Measurements from ENCODE around the gene DTX4.

Gene DTX4

DNA sequence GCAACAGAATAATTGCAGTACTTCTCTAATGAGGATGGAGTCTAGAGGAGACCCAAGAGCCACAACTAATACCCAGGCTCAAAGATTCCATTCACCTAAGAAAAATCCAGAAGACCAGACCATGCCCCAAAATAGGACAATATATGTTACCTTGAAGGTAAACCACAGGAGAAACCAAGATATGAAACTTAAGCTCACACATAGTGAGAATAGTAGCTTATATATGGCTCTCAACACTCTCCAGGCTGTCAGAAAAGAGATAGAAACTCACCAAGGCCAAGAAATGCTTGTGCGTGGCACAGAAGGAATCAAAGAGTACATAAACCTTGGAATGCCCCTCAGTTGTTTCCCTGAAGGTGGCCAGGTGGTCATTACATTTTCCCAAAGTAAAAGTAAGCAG is 20.2 kb upstream of the DTX4 start:
- TF ChIP-seq CTCF (IDR thresholded peaks at IDR 0.05; ENCODE audit: low read depth, low read length) (no peak), MYC (IDR thresholded peaks at IDR 0.05; ENCODE audit: low read depth, low read length) (no peak), MAX (IDR thresholded peaks at IDR 0.05; ENCODE audit: low read depth, low read length) (no peak), POLR2A (IDR thresholded peaks at IDR 0.05; ENCODE audit: extremely low read depth, insufficient read length) (no peak)
- H3K4me3 ChIP-seq (ENCODE audit: low read depth, low read length) = no peak overlapping the region
- no peak for DNase-seq (ENCODE audit: low read depth)

DNA sequence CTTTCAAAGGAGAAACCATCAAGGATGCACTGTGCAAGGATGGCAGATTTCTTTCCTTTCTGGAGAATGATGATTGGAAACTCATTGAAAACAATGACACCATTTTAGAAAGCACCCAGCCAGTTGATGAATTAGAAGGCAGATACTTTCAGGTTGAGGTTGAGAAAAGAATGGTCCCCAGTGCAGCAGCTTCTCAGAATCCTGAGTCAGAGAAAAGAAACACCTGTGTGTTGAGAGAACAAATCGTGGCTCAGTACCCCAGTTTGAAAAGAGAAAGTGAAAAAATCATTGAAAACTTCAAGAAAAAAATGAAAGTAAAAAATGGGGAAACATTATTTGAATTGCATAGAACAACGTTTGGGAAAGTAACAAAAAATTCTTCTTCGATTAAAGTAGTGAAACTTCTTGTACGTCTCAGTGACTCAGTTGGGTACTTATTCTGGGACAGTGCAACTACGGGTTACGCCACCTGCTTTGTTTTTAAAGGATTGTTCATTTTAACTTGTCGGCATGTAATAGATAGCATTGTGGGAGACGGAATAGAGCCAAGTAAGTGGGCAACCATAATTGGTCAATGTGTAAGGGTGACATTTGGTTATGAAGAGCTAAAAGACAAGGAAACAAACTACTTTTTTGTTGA is 19.5 kb upstream of the DTX4 start:
- TF ChIP-seq POLR2A (IDR thresholded peaks at IDR 0.05; ENCODE audit: extremely low read depth, insufficient read length) (no peak), MAX (IDR thresholded peaks at IDR 0.05; ENCODE audit: low read depth, low read length) (no peak), MYC (IDR thresholded peaks at IDR 0.05; ENCODE audit: low read depth, low read length) (no peak), CTCF (IDR thresholded peaks at IDR 0.05; ENCODE audit: low read depth, low read length) (no peak)
- no peak for DNase-seq (ENCODE audit: low read depth)
- H3K4me3 ChIP-seq (ENCODE audit: low read depth, low read length) = no peak overlapping the region

DNA sequence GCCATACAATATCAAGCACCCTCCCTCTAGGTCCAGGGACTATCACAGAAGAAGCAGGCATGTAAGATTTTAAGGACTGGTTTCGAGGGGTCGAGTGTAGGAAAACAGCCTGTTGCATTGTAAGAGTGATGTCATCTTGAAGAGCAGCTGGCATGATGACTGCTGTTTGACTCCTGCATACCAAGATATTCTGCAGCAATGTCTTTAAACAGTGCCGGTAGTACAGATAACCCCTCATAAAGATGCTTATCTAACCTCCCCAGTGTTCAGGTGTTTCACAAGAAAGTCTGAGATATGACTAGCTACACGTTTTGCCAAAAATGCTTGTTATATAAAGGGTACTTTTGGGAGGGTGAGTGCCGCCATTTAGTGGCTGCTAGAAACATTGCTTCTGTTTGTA is 17.3 kb upstream of the DTX4 start:
- DNase-seq (ENCODE audit: low read depth) = peak; percentile 9
- TF ChIP-seq MAX (IDR thresholded peaks at IDR 0.05; ENCODE audit: low read depth, low read length) = no peak
- TF ChIP-seq POLR2A (IDR thresholded peaks at IDR 0.05; ENCODE audit: extremely low read depth, insufficient read length) = no peak
- no peak overlapping the region for H3K4me3 ChIP-seq (ENCODE audit: low read depth, low read length)

DNA sequence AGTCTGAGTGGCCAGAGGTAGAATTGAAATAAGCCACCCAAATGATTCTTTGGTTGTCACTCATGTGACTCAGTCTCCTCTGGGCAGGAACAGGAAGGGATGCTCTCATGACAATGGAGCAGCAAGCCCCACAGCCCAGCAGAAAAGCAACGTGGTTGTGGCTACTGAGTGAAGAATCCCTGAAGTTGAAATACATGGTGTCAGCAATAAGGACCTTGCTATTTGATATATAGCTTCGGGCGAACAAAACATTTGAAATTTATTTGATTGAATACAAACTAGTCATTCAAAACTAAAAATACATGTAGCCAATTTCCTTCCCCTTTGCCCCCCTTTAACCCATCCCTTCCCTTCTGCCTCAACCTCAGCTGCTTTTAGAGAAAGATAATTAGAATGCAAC is 14.5 kb upstream of the DTX4 start:
- H3K4me3 ChIP-seq (ENCODE audit: low read depth, low read length) = no peak overlapping the region
- TF ChIP-seq MAX (IDR thresholded peaks at IDR 0.05; ENCODE audit: low read depth, low read length) (no peak), MYC (IDR thresholded peaks at IDR 0.05; ENCODE audit: low read depth, low read length) (no peak), POLR2A (IDR thresholded peaks at IDR 0.05; ENCODE audit: extremely low read depth, insufficient read length) (no peak), CTCF (IDR thresholded peaks at IDR 0.05; ENCODE audit: low read depth, low read length) (no peak)
- DNase-seq (ENCODE audit: low read depth) = no peak

- no peak overlapping the region for H3K4me3 ChIP-seq (ENCODE audit: low read depth, low read length)
- DNase-seq (ENCODE audit: low read depth) = peak; percentile 83
- TF ChIP-seq MAX (IDR thresholded peaks at IDR 0.05; ENCODE audit: low read depth, low read length) (no peak), MYC (IDR thresholded peaks at IDR 0.05; ENCODE audit: low read depth, low read length) (no peak; the same call in 1 of the 2 replicates), POLR2A (IDR thresholded peaks at IDR 0.05; ENCODE audit: extremely low read depth, insufficient read length) (no peak), CTCF (IDR thresholded peaks at IDR 0.05; ENCODE audit: low read depth, low read length) (peak; percentile 78)
Measured at GRCh38 chr11:59158206-59159068, 13.5 kb upstream of the DTX4 start.

DNA sequence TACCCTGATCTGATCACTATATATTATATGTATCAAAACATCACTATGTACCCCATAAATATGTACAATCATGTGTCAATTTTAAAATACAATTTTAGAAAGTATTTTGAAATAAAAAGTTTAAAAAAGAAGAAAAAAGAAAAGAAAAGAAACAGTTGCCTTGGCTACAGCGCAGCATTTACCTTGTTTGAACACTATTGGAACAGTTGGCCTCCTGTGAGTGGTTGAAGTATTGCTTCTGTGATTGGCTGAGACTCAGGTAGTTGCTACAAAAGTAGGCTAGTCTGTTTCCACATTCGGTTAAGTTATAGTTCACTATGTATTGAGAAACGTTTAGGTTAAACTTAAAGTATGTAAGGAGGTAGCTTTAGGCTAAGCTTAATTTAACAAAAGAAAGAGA is 7.9 kb upstream of the DTX4 start:
- DNase-seq (ENCODE audit: low read depth) = no peak
- TF ChIP-seq CTCF (IDR thresholded peaks at IDR 0.05; ENCODE audit: low read depth, low read length) (no peak), MYC (IDR thresholded peaks at IDR 0.05; ENCODE audit: low read depth, low read length) (no peak), MAX (IDR thresholded peaks at IDR 0.05; ENCODE audit: low read depth, low read length) (no peak), POLR2A (IDR thresholded peaks at IDR 0.05; ENCODE audit: extremely low read depth, insufficient read length) (no peak)
- no peak overlapping the region for H3K4me3 ChIP-seq (ENCODE audit: low read depth, low read length)

Data from NB4 (cell line).